Fibroblast of lung (primary cell): ENCODE measurements around the gene DENND6B. TPM values are rescaled to one million over a fixed set of nuclear protein-coding genes. Genes with fewer than 3 reads are reported as not detected.

Experiments
- DNase-seq, 2 donors: peaks; one replicate each; pipeline versions ENCODE4 v3.0.0 to v3.0.0-alpha.2; 2010; ENCODE audit warnings: low read depth in 2 of 2
- H2AFZ ChIP-seq: 2 replicates; pipeline ENCODE4 v1.5.1; 2012; ENCODE audit warnings: low read length, control low read depth, inconsistent platforms
- H3K27ac ChIP-seq: 2 replicates; pipeline ENCODE4 v1.5.1; 2011; ENCODE audit warnings: low read length, control low read depth; ENCODE audit not compliant: insufficient read depth
- H3K27me3 ChIP-seq: 2 replicates; pipeline ENCODE4 v1.5.1; 2011; ENCODE audit warnings: mild to moderate bottlenecking, low read length; ENCODE audit not compliant: control insufficient read depth, insufficient read depth
- H3K36me3 ChIP-seq: 2 replicates; pipeline ENCODE4 v1.5.1; 2011; ENCODE audit warnings: low read length; ENCODE audit not compliant: control insufficient read depth, insufficient read depth
- H3K4me1 ChIP-seq: 2 replicates; pipeline ENCODE4 v1.5.1; 2011; ENCODE audit warnings: low read length; ENCODE audit not compliant: control insufficient read depth, insufficient read depth; ENCODE audit errors: extremely low read depth
- H3K4me2 ChIP-seq: 2 replicates; pipeline ENCODE4 v1.5.1; 2011; ENCODE audit warnings: low read length, control low read depth; ENCODE audit not compliant: insufficient read depth; ENCODE audit errors: extremely low read depth
- H3K4me3 ChIP-seq, 4 experiments: fragments of 200-600 bp in 1 of 4; sonication (generic) in 1 of 4; replicated peaks in 1 of 4; 2 replicates each; pipeline ENCODE4 v1.5.1; 2011 to 2016; ENCODE audit warnings: low read length in 4 of 4, low read depth in 3 of 4, mild to moderate bottlenecking in 3 of 4, control low read depth in 2 of 4, inconsistent platforms in 1 of 4, mixed read lengths in 1 of 4; ENCODE audit not compliant: insufficient read depth in 1 of 4; ENCODE audit errors: control extremely low read depth in 1 of 4
- H3K79me2 ChIP-seq: 2 replicates; pipeline ENCODE4 v1.5.1; 2012; ENCODE audit warnings: mild to moderate bottlenecking, low read length, inconsistent platforms; ENCODE audit not compliant: control insufficient read depth, insufficient read depth
- H3K9ac ChIP-seq: 2 replicates; pipeline ENCODE4 v1.5.1; 2011; ENCODE audit warnings: mild to moderate bottlenecking, low read length, control low read depth; ENCODE audit not compliant: insufficient read depth
- H3K9me3 ChIP-seq: 2 replicates; pipeline ENCODE4 v1.5.1; 2012; ENCODE audit warnings: low read depth, low read length; ENCODE audit not compliant: control insufficient read depth, insufficient read depth
- H4K20me1 ChIP-seq: 2 replicates; pipeline ENCODE4 v1.5.1; 2011; ENCODE audit warnings: low read length; ENCODE audit not compliant: control insufficient read depth, insufficient read depth; ENCODE audit errors: extremely low read depth
- CTCF ChIP-seq, 2 donors: IDR thresholded peaks in 1 of 2; conservative IDR thresholded peaks in 1 of 2; 1 replicate in 1 of 2; 2 replicates in 1 of 2; pipeline ENCODE4 v1.5.1; 2011 to 2012; ENCODE audit warnings: low read length in 2 of 2, control low read depth in 1 of 2, inconsistent platforms in 1 of 2, low read depth in 1 of 2, mild to moderate bottlenecking in 1 of 2
- EZH2 ChIP-seq: IDR thresholded peaks from 2 replicates; pipeline ENCODE4 v1.5.1; 2012; ENCODE audit warnings: low read length, control low read depth, mild to moderate bottlenecking; ENCODE audit errors: missing control alignments
- polyA plus RNA-seq, 2 donors: library from polyadenylated mRNA; depleted of rRNA in 1 of 2; stranded (reverse) in 1 of 2; unstranded in 1 of 2; fragments of >200 nt; gene quantifications; 2 replicates each; pipeline ENCODE4 v1.2.1, GENCODE V29; 2011 to 2012; ENCODE audit warnings: missing spikeins in 1 of 2
- total RNA-seq: library from RNA; depleted of rRNA; stranded (reverse); fragments of >200 nt; gene quantifications from 2 replicates; pipeline ENCODE4 v1.2.1, GENCODE V29; 2014

The DENND6B gene
- total and polyA plus RNA-seq, 2 donors (not counting 1 experiment from before 2014, with no cell fraction given), result 1.9 to 2.0 TPM

GRCh38 chr22:50282361-50283155 is 44.3 kb downstream of the DENND6B start:
- Histone ChIP-seq H3K79me2 (peaks cover 6% of the 10 kb centered on the region), H3K27me3 (no peaks in the 10 kb centered on the region), H3K4me1 (peaks cover 5% of the 10 kb centered on the region), H4K20me1 (no peaks in the 10 kb centered on the region), H3K36me3 (peaks cover 74% of the 10 kb centered on the region), H3K4me3 (no peak overlapping the region), H3K9ac (no peak overlapping the region), H2AFZ (no peak overlapping the region), H3K27ac (peak overlapping the region; percentile 8), H3K9me3 (no peaks in the 10 kb centered on the region), H3K4me2 (no peak overlapping the region)
- peak; percentile 48 to 86 for DNase-seq
- no peak for TF ChIP-seq CTCF (conservative IDR thresholded peaks at IDR 0.05 in 1 of 2, IDR thresholded peaks at IDR 0.05 in 1 of 2; ENCODE audit: low read depth in 1 of 2, low read length in 2 of 2)
- TF ChIP-seq EZH2, result no peak

GRCh38 chr22:50281957-50282356 is 44.9 kb downstream of the DENND6B start:
- DNase-seq, result peak in 1 of 2 donors; percentile 23
- no peak for TF ChIP-seq CTCF (conservative IDR thresholded peaks at IDR 0.05 in 1 of 2, IDR thresholded peaks at IDR 0.05 in 1 of 2; ENCODE audit: low read depth in 1 of 2, low read length in 2 of 2)
- TF ChIP-seq EZH2, result no peak
- Histone ChIP-seq H3K4me2 (no peak overlapping the region), H3K27me3 (no peaks in the 10 kb centered on the region), H3K9ac (no peak overlapping the region), H3K27ac (peak overlapping the region; percentile 8), H2AFZ (no peak overlapping the region), H3K4me3 (no peak overlapping the region), H3K79me2 (peaks cover 6% of the 10 kb centered on the region), H3K4me1 (peaks cover 5% of the 10 kb centered on the region), H3K36me3 (peaks cover 74% of the 10 kb centered on the region), H3K9me3 (no peaks in the 10 kb centered on the region), H4K20me1 (no peaks in the 10 kb centered on the region)

GRCh38 chr22:50281384-50281760 is 45.4 kb downstream of the DENND6B start:
- H3K4me3 ChIP-seq, result no peak overlapping the region
- no peak overlapping the region for H3K9ac ChIP-seq
- TF ChIP-seq EZH2 (no peak), CTCF (conservative IDR thresholded peaks at IDR 0.05 in 1 of 2, IDR thresholded peaks at IDR 0.05 in 1 of 2; ENCODE audit: low read depth in 1 of 2, low read length in 2 of 2) (no peak)
- H3K4me1 ChIP-seq, result peaks cover 5% of the 10 kb centered on the region
- DNase-seq, result no peak
- no peaks in the 10 kb centered on the region for H3K27me3 ChIP-seq
- peaks cover 6% of the 10 kb centered on the region for H3K79me2 ChIP-seq
- H3K36me3 ChIP-seq, result peaks cover 76% of the 10 kb centered on the region
- no peaks in the 10 kb centered on the region for H3K9me3 ChIP-seq
- no peak overlapping the region for H3K27ac ChIP-seq
- H4K20me1 ChIP-seq, result no peaks in the 10 kb centered on the region
- H2AFZ ChIP-seq, result no peak overlapping the region
- H3K4me2 ChIP-seq, result no peak overlapping the region
